Astrocyte of the spinal cord (primary cell): ENCODE results near the gene HERC3.

ENCODE experiments used
- DNase-seq: peaks from one replicate; pipeline ENCODE4 v3.0.0; 2011; ENCODE audit warnings: low read depth, low spot score
- H3K4me3 ChIP-seq: 2 replicates; pipeline ENCODE4 v1.5.1; 2011; ENCODE audit warnings: low read depth, mild to moderate bottlenecking, low read length, moderate library complexity
- CTCF ChIP-seq: IDR thresholded peaks from 2 replicates; pipeline ENCODE4 v1.5.1; 2012; ENCODE audit warnings: low read depth, mild to moderate bottlenecking, low read length, inconsistent platforms
- in situ Hi-C: cut with HindIII; loops from 2 replicates; pipeline ENCODE4 v1.10.0; 2017; ENCODE audit warnings: low sequenced_read_pairs

Gene HERC3

GRCh38 chr4:88725986-88726385, 133.7 kb downstream of the HERC3 start:
- no peak overlapping the region for H3K4me3 ChIP-seq
- in situ Hi-C loops: no loop called here
- DNase-seq: no peak
- no peak for TF ChIP-seq CTCF

- in situ Hi-C loops: no loop called here
- no peak for TF ChIP-seq CTCF
- no peak for DNase-seq
- H3K4me3 ChIP-seq: no peak overlapping the region
Observed at GRCh38 chr4:88728146-88728545, 135.9 kb downstream of the HERC3 start.

GRCh38 chr4:88729146-88729760, 137.0 kb downstream of the HERC3 start:
- TF ChIP-seq CTCF: no peak
- in situ Hi-C loops: no loop called here
- no peak for DNase-seq
- no peak overlapping the region for H3K4me3 ChIP-seq

- no peak overlapping the region for H3K4me3 ChIP-seq
- in situ Hi-C loops: no loop called here
- no peak for TF ChIP-seq CTCF
- DNase-seq: no peak
Observed at GRCh38 chr4:88730811-88731210, 138.5 kb downstream of the HERC3 start.

GRCh38 chr4:88731381-88731780, 139.1 kb downstream of the HERC3 start:
- H3K4me3 ChIP-seq: no peak overlapping the region
- in situ Hi-C loops: no loop called here
- TF ChIP-seq CTCF: no peak
- no peak for DNase-seq

- no peak for TF ChIP-seq CTCF
- DNase-seq: no peak
- no peak overlapping the region for H3K4me3 ChIP-seq
- in situ Hi-C loops: no loop called here
Observed at GRCh38 chr4:88732714-88733368, 140.6 kb downstream of the HERC3 start.
